GM18517 (cell line): ENCODE data around the gene NUDT5.

Experiments used
- ATAC-seq: cut with Tn5 transposase; IDR thresholded peaks from one replicate; pipeline ENCODE4 v1.9.1; 2021; ENCODE audit warnings: mild to moderate bottlenecking, moderate library complexity; ENCODE audit not compliant: unreplicated experiment

Gene NUDT5

GRCh38 chr10:12165999-12166775, 29.5 kb downstream of the NUDT5 start:
- ATAC-seq, result no peak

GRCh38 chr10:12165036-12165435, 30.7 kb downstream of the NUDT5 start:
- ATAC-seq, result no peak

DNA sequence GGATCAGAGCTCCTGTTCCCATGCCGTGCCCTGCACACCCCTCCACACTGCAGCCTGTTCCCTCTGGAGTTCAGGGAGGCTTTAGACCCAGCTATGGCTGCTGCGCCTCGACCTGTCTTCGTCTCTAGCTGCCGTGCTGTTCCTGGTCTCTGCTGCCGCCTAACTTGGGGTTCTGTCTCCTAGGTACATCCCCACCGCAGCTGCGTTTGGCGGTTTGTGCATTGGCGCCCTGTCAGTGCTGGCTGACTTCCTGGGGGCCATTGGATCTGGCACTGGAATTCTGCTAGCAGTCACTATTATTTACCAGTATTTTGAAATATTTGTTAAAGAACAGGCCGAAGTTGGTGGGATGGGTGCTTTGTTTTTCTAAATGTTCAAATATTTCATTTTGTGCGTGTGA, 31.6 kb downstream of the NUDT5 start:
- no peak for ATAC-seq

- ATAC-seq, result no peak
Observed at GRCh38 chr10:12162927-12163326, 32.8 kb downstream of the NUDT5 start.

DNA sequence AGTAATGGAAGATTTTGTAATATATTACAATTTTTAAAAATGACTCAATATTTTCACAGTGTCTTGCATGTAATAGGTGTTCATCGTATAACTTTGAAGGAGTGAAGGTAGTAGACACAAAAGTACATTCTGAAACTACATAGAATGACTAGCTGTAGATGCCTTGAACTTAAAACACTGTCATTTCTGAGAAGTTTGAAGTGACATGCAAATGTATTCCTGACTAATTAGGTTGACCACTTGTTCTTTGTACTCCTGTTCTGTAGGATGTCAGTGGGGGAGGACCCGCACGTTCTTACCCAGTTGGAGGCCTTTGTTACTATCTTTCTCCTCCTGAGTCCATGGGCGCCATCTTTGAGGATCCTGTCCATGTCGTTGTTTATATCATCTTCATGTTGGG, 35.0 kb downstream of the NUDT5 start:
- no peak for ATAC-seq

- no peak for ATAC-seq
Observed at GRCh38 chr10:12158111-12158510, 37.6 kb downstream of the NUDT5 start.

- ATAC-seq, result no peak
Observed at GRCh38 chr10:12156367-12157123, 39.1 kb downstream of the NUDT5 start.

DNA sequence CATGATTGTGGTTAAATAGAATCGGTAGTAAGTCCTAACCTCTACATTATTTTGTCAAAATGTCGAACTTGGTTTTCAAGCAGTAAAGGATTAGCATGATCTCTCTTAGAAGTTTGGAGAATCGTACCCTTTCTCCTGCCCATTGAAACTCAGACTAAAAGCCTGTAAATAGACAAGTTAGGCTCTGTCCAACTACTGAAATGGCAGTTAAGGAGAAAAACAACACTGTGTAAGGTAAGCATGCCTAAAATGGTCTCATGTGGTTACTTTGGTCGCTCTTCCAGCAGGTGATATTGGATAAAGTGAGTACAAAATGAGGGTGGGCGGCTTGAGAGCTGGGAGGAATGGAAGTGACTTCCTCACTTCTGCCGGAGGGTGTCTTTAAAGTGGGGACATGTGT, 41.2 kb downstream of the NUDT5 start:
- ATAC-seq, result no peak

DNA sequence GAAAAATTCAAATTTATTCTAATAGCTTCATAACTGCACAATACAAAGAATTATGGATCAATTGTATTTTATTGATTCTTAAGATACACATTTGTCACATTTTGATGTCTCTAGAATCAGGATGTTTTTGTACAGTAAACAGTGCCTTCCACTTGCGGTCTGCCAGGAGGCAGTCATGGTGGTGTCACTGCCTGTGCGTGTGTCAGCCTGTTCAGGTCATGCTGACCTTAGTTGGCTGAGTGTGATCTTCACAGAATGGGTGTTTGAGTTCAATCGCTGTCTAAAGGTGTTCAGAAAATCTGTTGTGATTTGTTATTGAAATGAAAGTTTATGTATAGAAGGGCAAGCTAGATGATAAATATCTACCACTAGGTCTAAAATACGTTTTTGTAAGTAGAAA, 45.5 kb downstream of the NUDT5 start:
- ATAC-seq, result no peak

DNA sequence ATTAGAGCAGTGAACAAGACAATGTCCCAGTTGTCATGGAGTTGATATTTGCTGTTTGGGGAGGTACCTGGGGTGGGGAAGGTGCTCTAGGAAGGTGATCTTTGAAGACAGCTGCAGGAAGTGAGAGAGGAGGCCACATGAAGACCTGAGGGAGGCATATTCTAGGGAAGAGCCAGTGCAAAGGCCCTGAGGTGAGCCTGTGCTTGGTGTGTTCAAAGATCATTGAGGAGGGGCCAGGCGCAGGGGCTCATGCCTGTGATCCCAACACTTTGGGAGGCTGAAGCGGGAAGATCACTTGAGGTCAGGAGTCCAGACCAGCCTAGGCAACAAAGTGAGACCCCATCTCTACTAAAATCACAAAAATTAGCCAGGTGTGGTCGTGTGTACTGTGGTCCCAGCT, 51.2 kb downstream of the NUDT5 start:
- ATAC-seq, result no peak

GRCh38 chr10:12140038-12140437, 55.7 kb downstream of the NUDT5 start:
- no peak for ATAC-seq

DNA sequence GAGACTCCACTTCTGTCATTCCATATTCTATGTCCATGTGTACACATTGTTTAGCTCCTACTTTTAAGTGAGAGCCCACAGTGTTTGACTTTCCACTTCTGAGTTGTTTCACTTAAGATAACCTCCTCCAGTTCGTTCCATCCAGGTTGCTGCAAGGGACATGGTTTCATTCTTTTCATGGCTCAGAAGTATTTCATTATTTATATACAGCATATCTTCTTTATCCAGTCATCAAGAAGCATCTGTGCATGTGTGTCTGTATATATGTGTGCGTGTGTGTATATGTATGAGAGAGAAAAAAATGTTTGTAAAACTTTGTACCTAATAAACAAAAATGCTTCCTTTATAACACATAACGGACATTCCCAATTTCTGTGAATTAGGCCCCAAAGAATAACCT, 60.1 kb downstream of the NUDT5 start:
- no peak for ATAC-seq

GRCh38 chr10:12130237-12130872, 65.3 kb downstream of the NUDT5 start:
- ATAC-seq, result peak; percentile 57

DNA sequence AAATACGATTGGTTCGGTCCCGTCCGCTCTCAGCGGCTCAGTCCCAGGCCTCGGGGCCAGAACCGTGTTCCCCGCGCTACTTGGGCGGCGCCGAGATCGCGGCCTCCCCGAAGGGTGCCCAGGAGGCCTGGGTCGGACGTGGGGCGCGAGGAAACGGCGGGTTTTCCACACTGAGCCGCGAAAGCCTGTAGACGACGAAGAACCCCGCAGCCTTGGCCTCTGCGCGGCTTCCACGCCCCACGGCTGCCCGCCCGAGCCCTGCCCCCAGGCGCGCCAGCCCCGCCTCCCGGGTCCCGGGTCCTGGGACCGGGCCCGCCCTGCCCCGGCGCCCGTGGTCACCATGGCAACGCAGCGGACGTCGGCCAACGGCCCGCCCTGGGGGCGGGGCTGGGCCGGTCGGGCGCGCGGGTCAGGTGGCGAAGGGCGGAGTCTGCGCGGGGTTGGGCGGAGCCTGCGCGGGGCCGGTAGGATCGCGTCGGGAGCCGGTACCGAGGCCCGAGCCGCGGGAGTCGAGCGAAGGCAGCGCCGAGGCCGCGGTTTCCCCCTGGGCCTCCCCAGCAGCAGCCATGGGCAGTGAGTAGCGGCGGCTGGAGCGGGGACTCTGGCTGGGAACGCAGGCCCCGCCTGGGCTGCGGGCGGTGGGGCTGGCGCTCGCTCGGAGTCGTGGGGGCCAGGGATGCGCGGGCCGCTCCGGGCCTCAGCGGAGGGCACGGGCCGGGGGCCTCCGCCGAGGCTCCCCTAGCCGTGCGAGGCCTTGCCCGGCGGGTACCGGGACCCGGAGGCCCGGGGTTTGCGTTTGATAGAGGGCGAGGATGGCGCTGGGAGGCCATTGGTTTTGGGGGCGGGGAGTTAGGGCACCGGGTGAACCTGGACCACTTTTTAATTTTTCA, 66.2 kb downstream of the NUDT5 start, which contains the start of gene SEC61A2:
SEC61A2 (plus strand) TSS at position 456 of the 890 bp plus-strand sequence; CDS start at position 567, 111 bp downstream.
- peak; percentile 81 for ATAC-seq

GRCh38 chr10:12121673-12122072, 74.0 kb downstream of the NUDT5 start:
- ATAC-seq, result no peak
